HG03039 (cell line): ENCODE data around the gene RALGPS1.

ENCODE experiments used
- ATAC-seq: cut with Tn5 transposase; IDR thresholded peaks from one replicate; pipeline ENCODE4 v1.9.1; 2021; ENCODE audit warnings: mild to moderate bottlenecking, moderate library complexity; ENCODE audit not compliant: unreplicated experiment

RALGPS1 gene

GRCh38 chr9:127233989-127234388 lies 319.4 kb downstream of the RALGPS1 start:
- no peak for ATAC-seq

- no peak for ATAC-seq
These were observed 323.2 kb downstream of the RALGPS1 start for GRCh38 chr9:127237801-127238200.

GRCh38 chr9:127241354-127241753 lies 326.8 kb downstream of the RALGPS1 start:
- no peak for ATAC-seq

GRCh38 chr9:127244609-127245601 lies 330.3 kb downstream of the RALGPS1 start:
- peak; percentile 99 for ATAC-seq

- no peak for ATAC-seq
These were observed 331.1 kb downstream of the RALGPS1 start for GRCh38 chr9:127245637-127246164.

GRCh38 chr9:127248241-127248640 lies 333.7 kb downstream of the RALGPS1 start:
- no peak for ATAC-seq

- ATAC-seq: no peak
These were observed 335.3 kb downstream of the RALGPS1 start for GRCh38 chr9:127249877-127250276.

- ATAC-seq: no peak
These were observed 336.4 kb downstream of the RALGPS1 start for GRCh38 chr9:127250896-127251391.

- ATAC-seq: no peak
These were observed 338.1 kb downstream of the RALGPS1 start for GRCh38 chr9:127252410-127253318.

- no peak for ATAC-seq
These were observed 338.9 kb downstream of the RALGPS1 start for GRCh38 chr9:127253446-127253845.

GRCh38 chr9:127255692-127256091 lies 341.1 kb downstream of the RALGPS1 start:
- ATAC-seq: no peak

GRCh38 chr9:127256324-127256723 lies 341.7 kb downstream of the RALGPS1 start:
- ATAC-seq: no peak

GRCh38 chr9:127258606-127259471 lies 344.3 kb downstream of the RALGPS1 start:
- ATAC-seq: no peak

GRCh38 chr9:127262602-127263001 lies 348.0 kb downstream of the RALGPS1 start:
- no peak for ATAC-seq

GRCh38 chr9:127263237-127263636 lies 348.7 kb downstream of the RALGPS1 start:
- no peak for ATAC-seq

GRCh38 chr9:127263664-127264063 lies 349.1 kb downstream of the RALGPS1 start:
- ATAC-seq: no peak

- no peak for ATAC-seq
These were observed 350.1 kb downstream of the RALGPS1 start, which contains the start of gene GARNL3 for GRCh38 chr9:127264462-127265219. Gene GARNL3, plus strand, starts transcription at chr9:127264774. Its CDS starts 104 bp downstream, at chr9:127264878.

GRCh38 chr9:127267793-127268525 lies 353.4 kb downstream of the RALGPS1 start:
- ATAC-seq: no peak
